Tongue (tissue), 2 donors: ENCODE data around the gene B3GAT3. TPM values are rescaled to one million over a fixed set of nuclear protein-coding genes. Genes with fewer than 3 reads are reported as not detected.
"Not testable (repeated sequence)": the region's sequence is repeated elsewhere in the genome, so short reads cannot be mapped to it uniquely, and the experiment has no call there.

Experiments used
- DNase-seq: peaks from one replicate; pipeline ENCODE4 v3.0.0-alpha.2; 2015
- total RNA-seq: library from RNA; depleted of rRNA; stranded (reverse); fragments of >200 nt; gene quantifications from one replicate; pipeline ENCODE4 v1.2.3, GENCODE V29; 2014

B3GAT3 gene
- total RNA-seq, 1 donor from 2014 or later, result 14.4 TPM

GRCh38 chr11:62645946-62646824 is 24.4 kb upstream of the B3GAT3 start, which contains the start of gene GANAB:
GANAB (minus strand) TSS chr11:62646613; CDS start chr11:62646599, 14 bp downstream.
- peak; percentile 100 for DNase-seq

GRCh38 chr11:62645671-62645945 is 23.8 kb upstream of the B3GAT3 start:
- DNase-seq, result no peak

- DNase-seq, result no peak
These were observed 22.4 kb upstream of the B3GAT3 start for GRCh38 chr11:62644220-62644619.

GRCh38 chr11:62632492-62632891 is 10.7 kb upstream of the B3GAT3 start:
- no peak for DNase-seq

- no peak for DNase-seq
These were observed 5.9 kb upstream of the B3GAT3 start for GRCh38 chr11:62627713-62628112.

GRCh38 chr11:62622476-62623089 is 797 bp upstream of the B3GAT3 start:
- no peak for DNase-seq

GRCh38 chr11:62621027-62621566 is 689 bp downstream of the B3GAT3 start:
- DNase-seq, result no peak

- DNase-seq, result not testable (repeated sequence)
These were observed 4.8 kb downstream of the B3GAT3 start for GRCh38 chr11:62616957-62617356.

- DNase-seq, result no peak
These were observed 6.3 kb downstream of the B3GAT3 start for GRCh38 chr11:62615521-62615920.

GRCh38 chr11:62614275-62614674 is 7.5 kb downstream of the B3GAT3 start:
- no peak for DNase-seq

- no peak for DNase-seq
These were observed 8.5 kb downstream of the B3GAT3 start for GRCh38 chr11:62613291-62613778.

- peak; percentile 91 for DNase-seq
These were observed 9.2 kb downstream of the B3GAT3 start, which contains the start of the genes EML3 and ROM1 for GRCh38 chr11:62612366-62613290. EML3 (minus strand) TSS chr11:62612775; CDS start chr11:62612457, 318 bp downstream. ROM1 (plus strand) TSS chr11:62613257; CDS start chr11:62613282, 25 bp downstream.

- DNase-seq, result peak; percentile 68
These were observed 10.0 kb downstream of the B3GAT3 start for GRCh38 chr11:62611705-62612365.

GRCh38 chr11:62610814-62611704 is 10.7 kb downstream of the B3GAT3 start:
- no peak for DNase-seq

- DNase-seq, result no peak
These were observed 11.4 kb downstream of the B3GAT3 start for GRCh38 chr11:62610403-62610802.

GRCh38 chr11:62608776-62609175 is 13.0 kb downstream of the B3GAT3 start:
- no peak for DNase-seq

- DNase-seq, result no peak
These were observed 14.1 kb downstream of the B3GAT3 start for GRCh38 chr11:62607714-62608113.

- no peak for DNase-seq
These were observed 15.9 kb downstream of the B3GAT3 start for GRCh38 chr11:62605902-62606301.

GRCh38 chr11:62605467-62605866 is 16.3 kb downstream of the B3GAT3 start:
- no peak for DNase-seq

GRCh38 chr11:62604460-62605120 is 17.2 kb downstream of the B3GAT3 start:
- no peak for DNase-seq
